ENCODE measurements around the gene CD200.
A peak's percentile ranks its signal among the peaks of the same experiment; 100 is the strongest.

Gene CD200, protein sequence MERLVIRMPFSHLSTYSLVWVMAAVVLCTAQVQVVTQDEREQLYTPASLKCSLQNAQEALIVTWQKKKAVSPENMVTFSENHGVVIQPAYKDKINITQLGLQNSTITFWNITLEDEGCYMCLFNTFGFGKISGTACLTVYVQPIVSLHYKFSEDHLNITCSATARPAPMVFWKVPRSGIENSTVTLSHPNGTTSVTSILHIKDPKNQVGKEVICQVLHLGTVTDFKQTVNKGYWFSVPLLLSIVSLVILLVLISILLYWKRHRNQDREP

DNA sequence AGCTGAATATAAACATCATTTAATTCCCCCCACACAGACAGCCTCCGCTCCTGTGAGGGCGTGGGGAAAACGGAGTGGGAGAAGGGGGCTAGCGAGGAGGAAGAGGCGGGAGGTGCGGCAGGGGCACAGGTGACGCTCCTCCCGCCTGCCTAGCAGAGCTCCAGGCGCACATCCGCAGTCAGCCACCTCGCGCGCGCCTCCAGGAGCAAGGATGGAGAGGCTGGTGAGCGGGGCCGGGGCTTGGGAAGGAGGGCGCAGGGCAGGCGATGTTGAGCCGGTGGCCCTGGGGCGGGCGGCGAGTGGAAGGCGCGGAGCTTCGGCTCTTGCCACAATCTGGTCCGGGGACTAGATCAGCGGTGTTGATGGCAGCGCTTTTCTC lies at the start of gene CD200:
Gene CD200, plus strand, starts transcription at position 155 of the 379 bp plus-strand sequence. Its CDS starts 57 bp downstream, at position 212.
- in situ Hi-C loops (cut with MboI; ENCODE audit: low pct_unique_long_range_greater_than_20kb, low sequenced_read_pairs, unreplicated experiment) = no loop called here
- DNase-seq (ENCODE audit: low spot score) = peak; percentile 29
- TF ChIP-seq, protein P1, sequence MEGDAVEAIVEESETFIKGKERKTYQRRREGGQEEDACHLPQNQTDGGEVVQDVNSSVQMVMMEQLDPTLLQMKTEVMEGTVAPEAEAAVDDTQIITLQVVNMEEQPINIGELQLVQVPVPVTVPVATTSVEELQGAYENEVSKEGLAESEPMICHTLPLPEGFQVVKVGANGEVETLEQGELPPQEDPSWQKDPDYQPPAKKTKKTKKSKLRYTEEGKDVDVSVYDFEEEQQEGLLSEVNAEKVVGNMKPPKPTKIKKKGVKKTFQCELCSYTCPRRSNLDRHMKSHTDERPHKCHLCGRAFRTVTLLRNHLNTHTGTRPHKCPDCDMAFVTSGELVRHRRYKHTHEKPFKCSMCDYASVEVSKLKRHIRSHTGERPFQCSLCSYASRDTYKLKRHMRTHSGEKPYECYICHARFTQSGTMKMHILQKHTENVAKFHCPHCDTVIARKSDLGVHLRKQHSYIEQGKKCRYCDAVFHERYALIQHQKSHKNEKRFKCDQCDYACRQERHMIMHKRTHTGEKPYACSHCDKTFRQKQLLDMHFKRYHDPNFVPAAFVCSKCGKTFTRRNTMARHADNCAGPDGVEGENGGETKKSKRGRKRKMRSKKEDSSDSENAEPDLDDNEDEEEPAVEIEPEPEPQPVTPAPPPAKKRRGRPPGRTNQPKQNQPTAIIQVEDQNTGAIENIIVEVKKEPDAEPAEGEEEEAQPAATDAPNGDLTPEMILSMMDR (IDR thresholded peaks at IDR 0.05; ENCODE audit: extremely low read depth, insufficient read depth, missing control alignments) = no peak

DNA sequence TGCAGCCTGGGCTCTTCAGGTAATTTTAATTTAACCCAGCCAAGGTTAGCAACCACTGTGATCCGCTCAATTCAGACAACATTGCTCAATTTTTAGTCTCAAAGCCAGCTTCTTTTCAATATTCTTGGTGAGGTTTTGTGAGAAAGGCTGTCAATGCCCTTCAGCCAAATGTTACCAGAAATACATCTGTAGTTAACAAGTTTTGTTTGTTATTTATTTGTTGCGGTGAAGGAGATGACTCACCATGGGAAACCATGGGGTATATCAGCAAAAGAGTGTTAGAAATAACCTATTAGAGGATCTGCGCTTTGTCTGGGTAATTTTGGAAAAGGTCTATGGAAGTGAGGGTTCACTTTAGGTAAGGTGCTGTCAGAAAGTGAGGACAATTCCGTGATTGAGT lies 43.9 kb upstream of the CD200 start:
- no peak for DNase-seq (ENCODE audit: low spot score)
- in situ Hi-C loops (cut with MboI; ENCODE audit: low pct_unique_long_range_greater_than_20kb, low sequenced_read_pairs, unreplicated experiment) = no loop called here
- TF ChIP-seq, protein P1 (IDR thresholded peaks at IDR 0.05; ENCODE audit: extremely low read depth, insufficient read depth, missing control alignments) = no peak

DNA sequence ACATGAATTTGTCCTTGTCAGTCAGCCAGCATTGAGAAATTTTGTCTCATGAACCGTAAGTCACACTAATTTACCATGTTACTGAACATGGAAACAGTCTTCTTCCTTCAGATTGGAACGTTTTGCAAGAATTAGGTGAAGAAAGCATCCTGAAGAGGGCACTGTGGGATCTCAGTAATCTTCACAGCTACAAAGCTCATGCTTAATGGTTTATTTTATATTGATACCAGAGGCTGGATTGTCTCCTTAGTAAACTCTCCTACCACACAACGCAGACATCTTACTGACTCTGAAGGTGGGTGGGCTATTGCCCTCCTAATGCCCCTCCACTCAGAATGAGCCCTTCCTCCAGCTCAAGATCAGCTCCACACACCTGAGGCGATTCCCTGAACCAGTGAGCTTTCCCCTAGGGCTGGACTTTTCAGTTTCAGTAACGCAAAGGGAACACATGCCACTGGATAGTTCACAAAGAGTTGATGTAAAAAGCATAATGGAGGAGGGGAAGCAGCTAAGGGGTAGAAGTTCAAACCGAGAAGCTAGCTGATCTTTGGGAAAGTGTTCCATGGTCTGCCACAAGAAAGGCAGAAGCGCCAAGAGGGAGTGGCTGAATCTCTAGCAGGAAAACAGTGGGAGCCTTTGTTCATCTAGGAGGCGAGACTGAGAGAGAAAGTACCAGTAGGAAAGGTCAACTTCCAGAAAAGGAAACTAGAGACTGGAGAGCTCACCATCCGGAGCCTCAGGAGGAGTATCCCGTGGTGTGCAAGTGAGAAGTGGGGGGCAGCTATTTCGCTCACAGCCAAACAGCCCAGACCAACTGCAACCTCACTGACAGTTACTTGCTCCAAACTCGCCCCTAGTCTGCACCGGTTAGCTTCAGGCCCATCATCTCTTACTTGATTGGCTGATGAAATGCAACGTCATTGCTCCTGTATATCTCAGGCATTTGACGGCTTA lies 39.3 kb upstream of the CD200 start, which contains the start of gene SLC9C1:
Gene SLC9C1, minus strand, starts transcription at position 849 of the 954 bp plus-strand sequence. CDS start 7,425 bp downstream, outside the sequence.
- in situ Hi-C loops (cut with MboI; ENCODE audit: low pct_unique_long_range_greater_than_20kb, low sequenced_read_pairs, unreplicated experiment) = loop anchor here (10.0 kb wide), 1 partner anchor 159 kb away; the partner anchor contains the start of gene GCSAM
- TF ChIP-seq, protein P1 (IDR thresholded peaks at IDR 0.05; ENCODE audit: extremely low read depth, insufficient read depth, missing control alignments) = peak; percentile 71
- DNase-seq (ENCODE audit: low spot score) = peak; percentile 40

DNA sequence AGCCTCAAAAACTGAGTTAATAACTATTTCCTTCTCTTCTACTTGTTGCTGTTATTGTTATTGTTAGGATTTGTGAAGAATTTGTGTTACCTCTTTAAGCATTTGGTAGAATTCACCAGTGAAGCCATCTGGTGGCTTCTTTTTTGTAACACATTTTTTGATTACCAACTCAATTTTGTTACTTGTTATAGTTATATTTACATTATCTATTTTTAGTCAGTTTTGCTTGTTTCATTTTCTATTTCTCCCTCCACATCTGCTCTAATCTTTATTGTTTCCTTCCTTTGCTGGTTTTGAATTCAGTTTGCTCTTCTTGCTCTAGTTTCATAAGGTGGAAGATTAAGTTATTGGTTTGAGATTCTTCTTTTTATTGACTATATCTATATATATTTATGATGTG lies 35.2 kb upstream of the CD200 start:
- no peak for DNase-seq (ENCODE audit: low spot score)
- TF ChIP-seq, protein P1 (IDR thresholded peaks at IDR 0.05; ENCODE audit: extremely low read depth, insufficient read depth, missing control alignments) = peak; percentile 3
- in situ Hi-C loops (cut with MboI; ENCODE audit: low pct_unique_long_range_greater_than_20kb, low sequenced_read_pairs, unreplicated experiment) = loop anchor here (10.0 kb wide), 1 partner anchor 163 kb away; the partner anchor contains the start of gene GCSAM

DNA sequence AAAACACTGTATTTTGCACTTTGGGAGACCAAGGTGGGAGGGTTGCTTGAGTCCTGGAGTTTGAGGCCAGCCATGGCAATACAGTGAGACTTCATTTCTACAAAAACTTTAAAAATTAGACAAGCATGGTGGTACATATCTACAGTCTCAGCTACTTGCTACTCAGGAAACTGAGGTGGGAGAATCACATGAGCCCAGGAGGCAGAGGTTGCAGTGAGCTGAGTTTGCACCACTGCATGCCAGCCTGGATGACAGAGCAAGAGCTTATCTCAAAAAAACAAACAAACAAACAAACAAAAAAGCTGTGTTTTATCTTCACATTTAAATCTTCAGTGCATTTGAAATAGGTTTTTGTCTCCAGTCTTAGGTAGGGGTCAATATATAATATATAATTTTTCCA lies 34.2 kb upstream of the CD200 start:
- in situ Hi-C loops (cut with MboI; ENCODE audit: low pct_unique_long_range_greater_than_20kb, low sequenced_read_pairs, unreplicated experiment) = loop anchor here (10.0 kb wide), 1 partner anchor 164 kb away; the partner anchor contains the start of gene GCSAM

More for the DNA sequence above, 34.2 kb upstream of the CD200 start:
- no peak for DNase-seq (ENCODE audit: low spot score)
- TF ChIP-seq, protein P1 (IDR thresholded peaks at IDR 0.05; ENCODE audit: extremely low read depth, insufficient read depth, missing control alignments) = no peak
